ENCODE results near the gene AQP12A. TPM values are rescaled to one million over a fixed set of nuclear protein-coding genes. Genes with fewer than 3 reads are reported as not detected.

AQP12A gene
- total RNA-seq, 2 donors from 2014 or later, result not detected

DNA sequence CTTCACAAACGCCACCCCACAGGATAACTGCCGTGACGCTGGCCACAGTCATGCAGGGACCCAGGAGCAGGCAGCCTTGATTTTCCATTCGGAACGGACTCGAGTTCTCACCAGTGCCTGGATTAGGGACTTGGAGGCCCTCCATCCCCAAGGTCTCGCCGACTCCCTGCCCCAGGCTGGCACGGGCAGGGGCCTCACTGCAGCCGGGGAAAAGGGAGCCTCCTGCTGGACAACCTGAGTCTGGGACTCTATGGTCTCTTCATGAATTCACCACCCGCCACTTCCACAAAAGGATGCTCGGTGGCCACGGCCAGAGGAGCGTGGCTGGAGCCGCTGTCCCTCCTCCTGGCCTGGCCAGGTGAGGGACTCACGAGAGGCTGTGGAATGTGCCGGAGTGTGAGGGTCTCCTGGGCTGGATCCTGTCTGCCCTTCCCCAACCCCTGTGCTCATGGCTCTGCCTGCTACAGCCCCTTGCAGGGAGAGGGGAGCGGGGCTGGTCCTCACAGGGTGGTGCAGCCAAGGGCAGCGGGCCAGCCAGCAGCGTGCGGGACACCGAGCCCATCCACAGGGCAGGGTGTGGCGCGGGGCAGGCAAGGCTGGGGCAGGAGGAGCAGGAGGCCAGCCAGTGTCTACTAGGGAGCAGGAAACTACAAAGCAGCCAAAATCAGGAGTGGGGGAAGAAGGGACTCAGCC lies 42.3 kb downstream of the AQP12A start:
- TF ChIP-seq, protein P1, sequence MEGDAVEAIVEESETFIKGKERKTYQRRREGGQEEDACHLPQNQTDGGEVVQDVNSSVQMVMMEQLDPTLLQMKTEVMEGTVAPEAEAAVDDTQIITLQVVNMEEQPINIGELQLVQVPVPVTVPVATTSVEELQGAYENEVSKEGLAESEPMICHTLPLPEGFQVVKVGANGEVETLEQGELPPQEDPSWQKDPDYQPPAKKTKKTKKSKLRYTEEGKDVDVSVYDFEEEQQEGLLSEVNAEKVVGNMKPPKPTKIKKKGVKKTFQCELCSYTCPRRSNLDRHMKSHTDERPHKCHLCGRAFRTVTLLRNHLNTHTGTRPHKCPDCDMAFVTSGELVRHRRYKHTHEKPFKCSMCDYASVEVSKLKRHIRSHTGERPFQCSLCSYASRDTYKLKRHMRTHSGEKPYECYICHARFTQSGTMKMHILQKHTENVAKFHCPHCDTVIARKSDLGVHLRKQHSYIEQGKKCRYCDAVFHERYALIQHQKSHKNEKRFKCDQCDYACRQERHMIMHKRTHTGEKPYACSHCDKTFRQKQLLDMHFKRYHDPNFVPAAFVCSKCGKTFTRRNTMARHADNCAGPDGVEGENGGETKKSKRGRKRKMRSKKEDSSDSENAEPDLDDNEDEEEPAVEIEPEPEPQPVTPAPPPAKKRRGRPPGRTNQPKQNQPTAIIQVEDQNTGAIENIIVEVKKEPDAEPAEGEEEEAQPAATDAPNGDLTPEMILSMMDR (IDR thresholded peaks at IDR 0.05), result no peak
- H3K36me3 ChIP-seq, result no peaks in the 10 kb centered on the region
- no peak overlapping the region for H3K27ac ChIP-seq
- no peaks in the 10 kb centered on the region for H3K4me1 ChIP-seq (ENCODE audit: control insufficient read depth in 1 of 2, low read depth in 2 of 2)
- no peak overlapping the region for H3K4me3 ChIP-seq
- no peaks in the 10 kb centered on the region for H3K27me3 ChIP-seq (replicated peaks; ENCODE audit: insufficient read depth)
- no peak for DNase-seq (ENCODE audit: low spot score)
- no peak for ATAC-seq (ENCODE audit: insufficient number of reproducible peaks, low FRiP score, low read depth)
- H3K9me3 ChIP-seq, result no peaks in the 10 kb centered on the region

GRCh38 chr2:240734756-240735155 lies 43.1 kb downstream of the AQP12A start:
- no peaks in the 10 kb centered on the region for H3K9me3 ChIP-seq
- H3K36me3 ChIP-seq, result no peaks in the 10 kb centered on the region
- TF ChIP-seq, protein P1 (IDR thresholded peaks at IDR 0.05), result no peak
- no peak for ATAC-seq (ENCODE audit: insufficient number of reproducible peaks, low FRiP score, low read depth)
- no peaks in the 10 kb centered on the region for H3K4me1 ChIP-seq (ENCODE audit: control insufficient read depth in 1 of 2, low read depth in 2 of 2)
- H3K27ac ChIP-seq, result no peak overlapping the region
- H3K27me3 ChIP-seq (replicated peaks; ENCODE audit: insufficient read depth), result no peaks in the 10 kb centered on the region
- no peak overlapping the region for H3K4me3 ChIP-seq
- DNase-seq (ENCODE audit: low spot score), result no peak

DNA sequence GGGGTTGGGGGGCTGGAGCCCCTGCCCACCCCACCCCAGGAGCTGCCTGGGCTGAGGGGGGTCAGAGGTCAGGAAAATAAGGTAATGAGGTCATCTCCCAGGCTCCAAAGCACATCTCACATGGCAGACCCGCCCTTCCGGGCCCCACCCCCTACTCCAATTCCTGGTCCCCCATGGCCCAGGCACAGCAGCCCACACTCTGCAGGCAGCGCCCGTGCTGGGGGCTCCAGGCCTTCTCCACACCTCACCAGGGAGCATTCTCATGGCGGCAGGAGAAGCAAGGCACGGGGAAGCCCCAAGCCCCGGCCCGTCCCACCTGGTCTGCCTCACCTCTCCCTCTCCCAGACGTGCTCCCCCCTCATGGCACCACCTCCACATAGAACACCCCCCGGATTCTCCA lies 43.8 kb downstream of the AQP12A start:
- TF ChIP-seq, protein P1 (IDR thresholded peaks at IDR 0.05), result no peak
- H3K27ac ChIP-seq, result no peak overlapping the region
- ATAC-seq (ENCODE audit: insufficient number of reproducible peaks, low FRiP score, low read depth) (no peak), DNase-seq (ENCODE audit: low spot score) (no peak)
- no peak overlapping the region for H3K4me3 ChIP-seq
- H3K4me1 ChIP-seq (ENCODE audit: control insufficient read depth in 1 of 2, low read depth in 2 of 2), result no peaks in the 10 kb centered on the region
- H3K27me3 ChIP-seq (replicated peaks; ENCODE audit: insufficient read depth), result no peaks in the 10 kb centered on the region
- H3K9me3 ChIP-seq, result no peaks in the 10 kb centered on the region
- no peaks in the 10 kb centered on the region for H3K36me3 ChIP-seq

DNA sequence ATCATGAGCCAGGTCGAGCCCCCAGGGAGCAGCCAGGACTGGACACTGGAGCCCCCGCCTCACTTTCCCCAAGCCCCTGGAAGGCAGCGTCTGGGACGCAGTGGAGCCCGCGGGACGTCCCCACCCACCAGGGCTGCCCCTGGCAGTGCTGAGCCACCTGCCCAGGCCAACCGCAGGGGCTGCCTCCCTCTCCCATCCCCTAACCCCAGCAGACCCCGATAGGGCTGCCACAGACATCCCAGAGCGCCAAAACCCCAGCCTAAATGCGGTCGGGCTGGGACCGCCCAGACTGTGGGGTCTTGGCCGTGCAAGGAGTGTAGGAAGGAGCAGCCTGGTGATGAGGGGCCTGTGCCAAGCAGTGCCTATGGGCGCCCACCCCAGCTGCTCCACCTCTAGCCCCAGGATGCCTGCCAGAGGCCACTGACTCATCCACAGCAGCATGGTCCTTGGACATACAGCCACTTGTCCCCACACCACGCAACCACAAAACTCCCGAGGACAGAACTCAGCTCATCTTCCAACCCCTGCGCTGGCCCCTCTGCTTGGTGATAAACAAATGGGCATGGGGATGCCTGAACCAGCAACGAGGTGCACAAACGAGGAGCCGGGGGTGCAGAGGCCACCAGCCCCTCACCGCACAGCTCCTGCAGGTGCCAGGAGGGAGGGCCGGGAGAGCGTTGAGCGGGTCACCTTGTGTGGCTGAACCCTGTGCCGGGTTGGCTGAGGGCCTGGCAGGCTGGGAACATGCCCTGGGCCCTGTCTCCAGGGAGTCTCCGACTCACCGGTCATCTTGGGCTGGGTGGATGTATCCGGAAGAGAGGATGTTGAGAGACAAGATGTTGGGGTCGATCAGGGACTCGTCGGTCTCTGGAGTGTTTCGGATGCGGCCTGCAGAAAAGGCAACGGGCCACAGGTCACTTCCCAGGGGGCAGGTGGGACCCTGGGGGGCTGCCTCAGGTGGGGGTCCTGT lies 44.9 kb downstream of the AQP12A start:
- no peaks in the 10 kb centered on the region for H3K4me1 ChIP-seq (ENCODE audit: control insufficient read depth in 1 of 2, low read depth in 2 of 2)
- ATAC-seq (ENCODE audit: insufficient number of reproducible peaks, low FRiP score, low read depth), result no peak
- TF ChIP-seq, protein P1 (IDR thresholded peaks at IDR 0.05), result no peak
- H3K27me3 ChIP-seq (replicated peaks; ENCODE audit: insufficient read depth), result no peaks in the 10 kb centered on the region
- no peak overlapping the region for H3K27ac ChIP-seq
- H3K36me3 ChIP-seq, result no peaks in the 10 kb centered on the region
- DNase-seq (ENCODE audit: low spot score), result no peak
- H3K4me3 ChIP-seq, result no peak overlapping the region
- no peaks in the 10 kb centered on the region for H3K9me3 ChIP-seq

DNA sequence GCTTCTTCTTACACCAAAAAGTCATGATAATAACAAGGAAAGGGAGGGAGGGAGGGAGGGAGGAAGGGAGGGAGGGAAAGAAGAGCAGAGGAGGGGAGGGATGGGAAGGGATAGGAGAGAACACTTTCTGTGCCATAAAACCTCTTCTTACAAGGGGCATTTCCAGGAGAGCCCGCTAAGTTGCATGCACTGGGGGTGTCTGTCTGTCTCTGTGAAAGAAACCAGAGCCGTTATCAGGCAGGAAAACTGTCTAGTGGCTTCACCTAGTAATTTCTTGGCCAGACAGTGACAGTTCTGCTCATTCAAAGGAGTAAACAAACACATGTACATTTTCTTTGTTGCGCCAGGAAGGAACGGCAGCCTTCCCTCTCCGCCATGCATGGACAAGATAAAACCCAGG lies 45.8 kb downstream of the AQP12A start:
- Histone ChIP-seq H3K36me3 (no peaks in the 10 kb centered on the region), H3K9me3 (no peaks in the 10 kb centered on the region), H3K4me3 (no peak overlapping the region), H3K4me1 (ENCODE audit: control insufficient read depth in 1 of 2, low read depth in 2 of 2) (no peaks in the 10 kb centered on the region), H3K27me3 (replicated peaks; ENCODE audit: insufficient read depth) (no peaks in the 10 kb centered on the region), H3K27ac (no peak overlapping the region)
- no peak for ATAC-seq (ENCODE audit: insufficient number of reproducible peaks, low FRiP score, low read depth)
- TF ChIP-seq, protein P1 (IDR thresholded peaks at IDR 0.05), result no peak
- DNase-seq (ENCODE audit: low spot score), result no peak

All from thoracic aorta (tissue), 2 donors.